ENCODE data around the gene FAM185A. TPM values are rescaled to one million over a fixed set of nuclear protein-coding genes. Genes with fewer than 3 reads are reported as not detected.

Gene FAM185A
- total and polyA plus RNA-seq, 2 of the 4 experiments (the other 2 are of a cell fraction), result 3.6 to 4.3 TPM

DNA sequence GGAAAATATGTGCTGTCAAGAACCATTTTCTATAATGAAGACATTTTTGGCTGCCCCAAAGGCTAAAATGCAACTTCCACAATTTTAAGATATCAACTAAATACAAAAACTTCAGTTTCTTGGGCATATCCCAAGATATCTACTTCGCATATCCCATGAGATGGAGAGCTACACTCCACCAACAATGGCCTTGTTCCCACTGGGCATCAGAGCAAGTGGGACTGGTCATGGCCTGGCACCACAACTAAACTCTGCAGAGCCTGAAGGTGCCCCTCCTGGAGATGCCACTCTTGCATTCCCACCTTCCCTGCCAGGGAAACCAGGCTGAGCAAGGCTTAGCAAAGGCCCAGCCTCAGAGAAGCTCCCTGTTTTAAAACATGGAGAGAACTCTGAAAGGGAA is 88.2 kb downstream of the FAM185A start:
- Histone ChIP-seq H2BK20ac (ENCODE audit: low read depth, low read length) (peak overlapping the region; percentile 38), H3K4me3 (ENCODE audit: insufficient read depth, low read depth, low read length) (no peak overlapping the region), H3K56ac (ENCODE audit: extremely low read depth, insufficient read depth, low read length) (0 out of 2 replicates have a peak overlapping the region, but pooled peaks have one; percentile 24), H3K27me3 (ENCODE audit: control insufficient read depth, insufficient read depth, low read length) (no peaks in the 10 kb centered on the region), H4K20me1 (ENCODE audit: insufficient read depth, low read length) (no peaks in the 10 kb centered on the region), H2AK5ac (ENCODE audit: low read depth, low read length) (peak overlapping the region; percentile 90), H3K18ac (ENCODE audit: low read depth, low read length) (peak overlapping the region; percentile 85), H4K91ac (ENCODE audit: insufficient read depth, low read depth, low read length) (peak overlapping the region; percentile 39), H2AK9ac (replicated peaks; ENCODE audit: low read depth, low read length, poor library complexity) (no peak overlapping the region), H2BK5ac (ENCODE audit: low read depth, low read length, poor library complexity, severe bottlenecking) (peak overlapping the region; percentile 27), H2AFZ (replicated peaks; ENCODE audit: low read length, poor library complexity) (no peak overlapping the region), H3K14ac (replicated peaks; ENCODE audit: low read depth, low read length) (0 out of 2 replicates have a peak overlapping the region, but pooled peaks have one; percentile 42), H3K4ac (ENCODE audit: low read depth, low read length) (peak overlapping the region; percentile 72), H3K4me1 (ENCODE audit: control insufficient read depth, insufficient read depth, low read length) (peaks cover 12% of the 10 kb centered on the region), H3K9me3 (ENCODE audit: control insufficient read depth, insufficient read depth, low read length) (no peaks in the 10 kb centered on the region), H2BK15ac (ENCODE audit: low read depth, low read length) (peak overlapping the region; percentile 76; the same call in 1 of the 3 replicates), H4K8ac (ENCODE audit: low read depth in 2 of 2, low read length in 2 of 2) (peak overlapping the region in 1 of 2 experiments; percentile 54; a peak in 1 of 4 replicates), H3K79me1 (ENCODE audit: low read depth in 1 of 2, low read length in 2 of 2) (no peaks in the 10 kb centered on the region; a peak in 1 of 4 replicates), H4K5ac (ENCODE audit: low read depth, low read length) (peak overlapping the region; percentile 80), H3K4me2 (ENCODE audit: low read depth, low read length) (peak overlapping the region; percentile 18; the same call in 1 of the 2 replicates), H3K36me3 (ENCODE audit: control insufficient read depth, insufficient read depth, low read length) (no peaks in the 10 kb centered on the region), H3K23ac (ENCODE audit: low read depth, low read length) (peak overlapping the region; percentile 18; the same call in 1 of the 2 replicates), H3K9me1 (ENCODE audit: insufficient read depth, low read length) (no peaks in the 10 kb centered on the region), H2BK120ac (ENCODE audit: low read depth, low read length) (peak overlapping the region; percentile 79), H3K27ac (ENCODE audit: insufficient read depth, low read length) (peak overlapping the region; percentile 82), H3K9ac (ENCODE audit: low read depth, low read length) (no peak overlapping the region)
- ChIA-PET POLR2A (ENCODE audit: unreplicated experiment) (no interaction called here), CTCF (no interaction called here)
- no CpG with 5 or more reads among the region's 1 CpG for WGBS, 2 experiments (ENCODE audit: extremely low coverage in 2 of 2, insufficient read length in 1 of 2)
- TF ChIP-seq MXI1 (IDR thresholded peaks at IDR 0.05; ENCODE audit: borderline replicate concordance, low read depth, low read length) (no peak), MAZ (IDR thresholded peaks at IDR 0.05; ENCODE audit: borderline replicate concordance, low read depth, low read length) (no peak), RAD21 (IDR thresholded peaks at IDR 0.05; ENCODE audit: low read length) (no peak), CHD1 (IDR thresholded peaks at IDR 0.05; ENCODE audit: low read depth, low read length) (no peak), MAFK (IDR thresholded peaks at IDR 0.05; ENCODE audit: low read depth, low read length) (no peak), BHLHE40 (IDR thresholded peaks at IDR 0.05; ENCODE audit: low read depth, low read length) (no peak), NFE2L2 (IDR thresholded peaks at IDR 0.05; ENCODE audit: low read depth, low read length) (no peak), CEBPB (IDR thresholded peaks at IDR 0.05; ENCODE audit: low read depth, low read length) (no peak), RCOR1 (IDR thresholded peaks at IDR 0.05; ENCODE audit: insufficient replicate concordance, low read length) (no peak)
- TF ChIP-seq, protein P1, sequence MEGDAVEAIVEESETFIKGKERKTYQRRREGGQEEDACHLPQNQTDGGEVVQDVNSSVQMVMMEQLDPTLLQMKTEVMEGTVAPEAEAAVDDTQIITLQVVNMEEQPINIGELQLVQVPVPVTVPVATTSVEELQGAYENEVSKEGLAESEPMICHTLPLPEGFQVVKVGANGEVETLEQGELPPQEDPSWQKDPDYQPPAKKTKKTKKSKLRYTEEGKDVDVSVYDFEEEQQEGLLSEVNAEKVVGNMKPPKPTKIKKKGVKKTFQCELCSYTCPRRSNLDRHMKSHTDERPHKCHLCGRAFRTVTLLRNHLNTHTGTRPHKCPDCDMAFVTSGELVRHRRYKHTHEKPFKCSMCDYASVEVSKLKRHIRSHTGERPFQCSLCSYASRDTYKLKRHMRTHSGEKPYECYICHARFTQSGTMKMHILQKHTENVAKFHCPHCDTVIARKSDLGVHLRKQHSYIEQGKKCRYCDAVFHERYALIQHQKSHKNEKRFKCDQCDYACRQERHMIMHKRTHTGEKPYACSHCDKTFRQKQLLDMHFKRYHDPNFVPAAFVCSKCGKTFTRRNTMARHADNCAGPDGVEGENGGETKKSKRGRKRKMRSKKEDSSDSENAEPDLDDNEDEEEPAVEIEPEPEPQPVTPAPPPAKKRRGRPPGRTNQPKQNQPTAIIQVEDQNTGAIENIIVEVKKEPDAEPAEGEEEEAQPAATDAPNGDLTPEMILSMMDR (conservative IDR thresholded peaks at IDR 0.05; ENCODE audit: low read depth, low read length), result no peak
- TF ChIP-seq, protein P2, sequence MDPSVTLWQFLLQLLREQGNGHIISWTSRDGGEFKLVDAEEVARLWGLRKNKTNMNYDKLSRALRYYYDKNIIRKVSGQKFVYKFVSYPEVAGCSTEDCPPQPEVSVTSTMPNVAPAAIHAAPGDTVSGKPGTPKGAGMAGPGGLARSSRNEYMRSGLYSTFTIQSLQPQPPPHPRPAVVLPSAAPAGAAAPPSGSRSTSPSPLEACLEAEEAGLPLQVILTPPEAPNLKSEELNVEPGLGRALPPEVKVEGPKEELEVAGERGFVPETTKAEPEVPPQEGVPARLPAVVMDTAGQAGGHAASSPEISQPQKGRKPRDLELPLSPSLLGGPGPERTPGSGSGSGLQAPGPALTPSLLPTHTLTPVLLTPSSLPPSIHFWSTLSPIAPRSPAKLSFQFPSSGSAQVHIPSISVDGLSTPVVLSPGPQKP (IDR thresholded peaks at IDR 0.05; ENCODE audit: borderline replicate concordance, low read depth, low read length), result no peak
- TF ChIP-seq, protein P3, sequence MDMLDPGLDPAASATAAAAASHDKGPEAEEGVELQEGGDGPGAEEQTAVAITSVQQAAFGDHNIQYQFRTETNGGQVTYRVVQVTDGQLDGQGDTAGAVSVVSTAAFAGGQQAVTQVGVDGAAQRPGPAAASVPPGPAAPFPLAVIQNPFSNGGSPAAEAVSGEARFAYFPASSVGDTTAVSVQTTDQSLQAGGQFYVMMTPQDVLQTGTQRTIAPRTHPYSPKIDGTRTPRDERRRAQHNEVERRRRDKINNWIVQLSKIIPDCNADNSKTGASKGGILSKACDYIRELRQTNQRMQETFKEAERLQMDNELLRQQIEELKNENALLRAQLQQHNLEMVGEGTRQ (IDR thresholded peaks at IDR 0.05; ENCODE audit: low read depth, low read length), result no peak
- intact Hi-C loops (cut with micrococcal nuclease), result loop anchor here (2.0 kb wide), 1 partner anchor 76 kb away; the partner anchor contains the start of gene LRRC17
- dilution Hi-C loops (cut with HindIII; ENCODE audit: low sequenced_read_pairs, unreplicated experiment), result no loop called here
- BruUV-seq (replicated peaks), result no TSS peak
- ATAC-seq (ENCODE audit: low read depth), result peak; percentile 16; the same call in 1 of the 2 replicates
- no peak for DNase-seq
- in situ Hi-C loops (cut with MboI; ENCODE audit: low sequenced_read_pairs), result no loop called here
